ENCODE data around the gene KRT73.
A peak's percentile ranks its signal among the peaks of the same experiment; 100 is the strongest.

KRT73 gene

GRCh38 chr12:52590021-52590420 is 28.3 kb downstream of the KRT73 start:
- ChIA-PET POLR2A (no interaction called here), CTCF (interaction anchor here (1.0 to 2.0 kb wide), 3 partner anchors 16 to 295 kb away, joined by 3 to 7 read pairs (median 4); partner anchors contain the start of gene KRT74)
- TF ChIP-seq, protein P1, sequence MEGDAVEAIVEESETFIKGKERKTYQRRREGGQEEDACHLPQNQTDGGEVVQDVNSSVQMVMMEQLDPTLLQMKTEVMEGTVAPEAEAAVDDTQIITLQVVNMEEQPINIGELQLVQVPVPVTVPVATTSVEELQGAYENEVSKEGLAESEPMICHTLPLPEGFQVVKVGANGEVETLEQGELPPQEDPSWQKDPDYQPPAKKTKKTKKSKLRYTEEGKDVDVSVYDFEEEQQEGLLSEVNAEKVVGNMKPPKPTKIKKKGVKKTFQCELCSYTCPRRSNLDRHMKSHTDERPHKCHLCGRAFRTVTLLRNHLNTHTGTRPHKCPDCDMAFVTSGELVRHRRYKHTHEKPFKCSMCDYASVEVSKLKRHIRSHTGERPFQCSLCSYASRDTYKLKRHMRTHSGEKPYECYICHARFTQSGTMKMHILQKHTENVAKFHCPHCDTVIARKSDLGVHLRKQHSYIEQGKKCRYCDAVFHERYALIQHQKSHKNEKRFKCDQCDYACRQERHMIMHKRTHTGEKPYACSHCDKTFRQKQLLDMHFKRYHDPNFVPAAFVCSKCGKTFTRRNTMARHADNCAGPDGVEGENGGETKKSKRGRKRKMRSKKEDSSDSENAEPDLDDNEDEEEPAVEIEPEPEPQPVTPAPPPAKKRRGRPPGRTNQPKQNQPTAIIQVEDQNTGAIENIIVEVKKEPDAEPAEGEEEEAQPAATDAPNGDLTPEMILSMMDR (IDR thresholded peaks at IDR 0.05; ENCODE audit: control extremely low read depth, extremely low read depth, low read depth, missing control alignments): no peak
- no peak for DNase-seq (ENCODE audit: extremely low spot score)

DNA sequence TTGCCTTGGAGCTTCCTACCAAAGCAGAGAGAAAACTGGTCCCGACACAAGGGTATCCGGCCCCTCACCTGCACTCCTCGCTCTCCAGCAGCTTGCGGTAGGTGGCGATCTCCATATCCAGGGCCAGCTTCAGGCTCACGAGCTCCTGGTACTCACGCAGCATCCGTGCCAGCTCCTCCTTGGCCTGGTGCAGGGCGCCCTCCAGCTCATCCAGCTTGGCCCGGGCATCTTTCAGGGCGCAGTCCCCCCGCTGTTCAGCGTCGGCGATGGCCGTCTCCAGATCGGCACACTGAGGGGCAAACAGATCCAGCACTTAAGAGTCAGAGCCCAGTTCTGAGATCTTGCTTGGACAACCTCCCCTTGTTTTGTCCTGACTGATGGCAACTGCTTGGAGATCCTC is 30.8 kb downstream of the KRT73 start:
- DNase-seq (ENCODE audit: extremely low spot score): no peak
- POLR2A ChIA-PET: no interaction called here
- TF ChIP-seq, protein P1 (IDR thresholded peaks at IDR 0.05; ENCODE audit: control extremely low read depth, extremely low read depth, low read depth, missing control alignments): no peak
- CTCF ChIA-PET: interaction anchor here (1.4 kb wide), 1 partner anchor 286 kb away, joined by 4 read pairs; no protein-coding TSS in a partner anchor

DNA sequence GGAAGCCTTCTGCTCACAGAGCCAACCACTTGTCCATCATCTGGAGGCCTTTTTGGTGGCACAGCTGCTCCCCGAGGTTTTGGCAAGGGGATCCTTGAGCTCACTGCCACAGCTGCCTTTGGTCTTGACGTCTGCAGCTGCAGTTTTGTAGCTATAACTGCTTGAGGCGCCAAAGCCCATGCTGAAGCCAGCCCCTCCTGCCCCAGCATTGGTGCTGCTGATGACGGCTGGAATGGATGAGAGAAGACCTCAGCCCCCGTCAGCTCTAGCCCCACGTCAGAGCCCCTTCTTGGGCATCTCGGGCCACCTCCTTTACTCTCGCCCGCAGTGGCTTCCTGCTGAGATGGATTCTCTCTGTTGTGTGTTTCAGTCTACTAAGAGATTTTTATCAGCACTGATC is 32.4 kb downstream of the KRT73 start:
- DNase-seq (ENCODE audit: extremely low spot score): no peak
- ChIA-PET POLR2A (no interaction called here), CTCF (interaction anchor here (0.7 to 2.8 kb wide), 4 partner anchors 66 to 299 kb away, joined by 3 to 8 read pairs (median 3); no protein-coding TSS in a partner anchor)
- TF ChIP-seq, protein P1 (IDR thresholded peaks at IDR 0.05; ENCODE audit: control extremely low read depth, extremely low read depth, low read depth, missing control alignments): no peak

DNA sequence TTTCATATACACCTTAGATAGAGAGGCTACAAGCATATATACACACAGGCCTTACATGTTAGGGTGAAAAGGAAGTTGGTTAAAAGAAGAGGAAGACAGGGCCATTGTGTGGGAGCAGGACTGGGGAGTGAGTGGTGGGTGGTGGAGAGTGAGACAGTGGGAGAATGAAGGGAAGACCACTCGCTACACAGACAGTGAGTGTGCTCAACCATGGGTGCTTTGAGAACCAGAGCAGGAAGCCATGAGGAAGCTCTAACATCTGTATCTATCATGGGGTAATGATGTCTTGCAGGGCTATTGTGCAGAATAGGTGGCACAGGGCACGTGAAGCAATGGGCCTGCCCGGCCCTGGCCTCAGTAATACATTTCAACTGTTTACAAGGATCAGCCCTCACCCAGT is 33.3 kb downstream of the KRT73 start:
- CTCF ChIA-PET: interaction anchor here (1.0 to 2.8 kb wide), 3 partner anchors 10 to 300 kb away, joined by 3 to 8 read pairs (median 3); no protein-coding TSS in a partner anchor
- POLR2A ChIA-PET: no interaction called here
- DNase-seq (ENCODE audit: extremely low spot score): no peak
- TF ChIP-seq, protein P1 (IDR thresholded peaks at IDR 0.05; ENCODE audit: control extremely low read depth, extremely low read depth, low read depth, missing control alignments): no peak

DNA sequence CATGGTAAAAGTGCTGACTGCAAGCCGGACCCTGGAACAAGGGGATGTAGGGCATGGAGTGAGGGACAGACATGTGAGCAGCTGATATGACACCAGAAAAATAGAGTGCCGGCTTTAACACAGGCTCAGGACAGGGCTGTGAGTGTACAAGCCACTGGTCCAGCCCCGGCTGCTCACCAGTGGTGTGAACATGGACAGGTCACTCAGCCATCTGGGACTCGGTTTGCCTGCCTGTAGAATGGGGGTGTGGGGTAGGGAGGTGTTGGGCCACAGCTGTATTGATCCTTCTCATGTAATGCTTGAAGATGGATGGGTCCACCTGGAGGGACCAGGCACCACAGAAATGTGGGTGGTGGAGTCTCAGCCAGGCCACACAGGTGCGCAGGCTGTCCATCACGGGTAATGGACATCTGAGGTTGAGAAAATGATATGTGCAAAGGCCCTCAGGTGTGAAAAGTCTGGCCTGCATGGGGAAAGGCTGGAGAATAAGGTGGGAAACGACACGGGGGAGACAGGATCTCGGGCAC is 34.1 kb downstream of the KRT73 start:
- POLR2A ChIA-PET: no interaction called here
- TF ChIP-seq, protein P1 (IDR thresholded peaks at IDR 0.05; ENCODE audit: control extremely low read depth, extremely low read depth, low read depth, missing control alignments): no peak
- CTCF ChIA-PET: interaction anchor here (1.2 to 2.8 kb wide), 8 partner anchors 13 to 396 kb away, joined by 3 to 15 read pairs (median 4); no protein-coding TSS in a partner anchor
- no peak for DNase-seq (ENCODE audit: extremely low spot score)

GRCh38 chr12:52582971-52583456 is 35.3 kb downstream of the KRT73 start:
- peak; percentile 71 for DNase-seq (ENCODE audit: extremely low spot score)
- CTCF ChIA-PET: interaction anchor here (1.0 to 2.0 kb wide), 12 partner anchors 9 to 397 kb away, joined by 3 to 15 read pairs (median 4); no protein-coding TSS in a partner anchor
- POLR2A ChIA-PET: no interaction called here
- TF ChIP-seq, protein P1 (IDR thresholded peaks at IDR 0.05; ENCODE audit: control extremely low read depth, extremely low read depth, low read depth, missing control alignments): peak; percentile 61

All from GM10248 (cell line).